AG09319 (cell line): ENCODE measurements around the gene ZC3H8.

ENCODE experiments used
- DNase-seq: peaks from one replicate; pipeline ENCODE4 v3.0.0-alpha.2; 2010; ENCODE audit warnings: low read depth; ENCODE audit errors: extremely low read depth
- TF ChIP-seq, protein P1 (sequence below): IDR thresholded peaks from 2 replicates; pipeline ENCODE4 v1.5.1; 2011; ENCODE audit warnings: low read depth, mild to moderate bottlenecking, inconsistent platforms, low read length, moderate library complexity

ZC3H8 gene

DNA sequence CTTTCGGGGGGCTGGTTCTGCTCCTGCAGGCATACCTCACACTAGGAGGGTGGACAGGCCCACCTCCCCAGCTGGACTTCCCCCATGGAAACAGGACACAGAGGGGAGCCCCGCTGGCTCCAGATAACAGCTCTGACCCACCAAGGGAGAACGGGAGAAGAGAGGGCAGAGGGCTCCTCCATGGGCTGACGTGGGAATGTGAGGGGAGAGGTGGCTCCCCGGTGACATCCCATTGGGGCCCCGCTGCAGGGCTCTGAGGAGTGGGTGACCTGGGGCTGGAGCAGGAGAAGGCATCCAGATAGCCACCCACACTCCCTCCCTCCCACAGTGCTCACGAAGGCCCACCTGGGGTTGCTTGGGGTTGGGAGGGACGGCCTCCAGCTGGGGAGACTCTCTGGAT is 70.7 kb downstream of the ZC3H8 start:
- DNase-seq, result no peak
- TF ChIP-seq, protein P1, sequence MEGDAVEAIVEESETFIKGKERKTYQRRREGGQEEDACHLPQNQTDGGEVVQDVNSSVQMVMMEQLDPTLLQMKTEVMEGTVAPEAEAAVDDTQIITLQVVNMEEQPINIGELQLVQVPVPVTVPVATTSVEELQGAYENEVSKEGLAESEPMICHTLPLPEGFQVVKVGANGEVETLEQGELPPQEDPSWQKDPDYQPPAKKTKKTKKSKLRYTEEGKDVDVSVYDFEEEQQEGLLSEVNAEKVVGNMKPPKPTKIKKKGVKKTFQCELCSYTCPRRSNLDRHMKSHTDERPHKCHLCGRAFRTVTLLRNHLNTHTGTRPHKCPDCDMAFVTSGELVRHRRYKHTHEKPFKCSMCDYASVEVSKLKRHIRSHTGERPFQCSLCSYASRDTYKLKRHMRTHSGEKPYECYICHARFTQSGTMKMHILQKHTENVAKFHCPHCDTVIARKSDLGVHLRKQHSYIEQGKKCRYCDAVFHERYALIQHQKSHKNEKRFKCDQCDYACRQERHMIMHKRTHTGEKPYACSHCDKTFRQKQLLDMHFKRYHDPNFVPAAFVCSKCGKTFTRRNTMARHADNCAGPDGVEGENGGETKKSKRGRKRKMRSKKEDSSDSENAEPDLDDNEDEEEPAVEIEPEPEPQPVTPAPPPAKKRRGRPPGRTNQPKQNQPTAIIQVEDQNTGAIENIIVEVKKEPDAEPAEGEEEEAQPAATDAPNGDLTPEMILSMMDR, result no peak

DNA sequence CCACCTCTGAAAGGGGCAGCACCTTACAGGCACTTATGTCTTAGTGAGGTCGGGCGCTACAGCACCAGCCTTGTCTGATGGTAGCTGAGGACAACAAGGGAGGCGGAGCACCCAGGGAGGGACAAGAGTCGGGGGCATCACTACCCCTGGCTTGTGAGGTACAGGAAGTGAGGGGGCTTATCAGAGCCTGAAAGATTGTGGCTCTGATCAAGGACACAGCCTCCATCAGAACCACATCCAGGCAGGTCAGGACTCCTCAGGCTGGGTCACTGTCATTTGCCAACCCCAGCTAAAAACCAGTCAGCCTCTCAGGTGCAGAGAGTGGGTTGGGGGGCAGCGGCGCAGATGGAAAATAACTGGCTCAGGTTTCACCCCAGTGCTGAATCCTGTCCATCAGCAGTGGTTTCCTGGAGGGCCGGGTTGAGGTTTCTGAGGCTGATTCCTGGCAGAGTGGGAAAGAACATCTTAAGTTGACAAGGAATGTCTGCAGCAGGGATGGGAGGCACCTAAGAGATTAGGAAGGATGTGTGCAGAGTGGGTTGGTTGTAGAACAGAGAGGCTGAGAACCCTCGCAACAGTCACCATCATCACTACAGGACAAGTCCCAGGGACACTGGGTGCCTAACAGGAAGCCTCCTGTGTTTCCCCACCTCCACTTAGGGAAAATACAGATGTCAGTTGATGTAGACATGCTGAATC is 71.4 kb downstream of the ZC3H8 start:
- TF ChIP-seq, protein P1, result no peak
- no peak for DNase-seq

DNA sequence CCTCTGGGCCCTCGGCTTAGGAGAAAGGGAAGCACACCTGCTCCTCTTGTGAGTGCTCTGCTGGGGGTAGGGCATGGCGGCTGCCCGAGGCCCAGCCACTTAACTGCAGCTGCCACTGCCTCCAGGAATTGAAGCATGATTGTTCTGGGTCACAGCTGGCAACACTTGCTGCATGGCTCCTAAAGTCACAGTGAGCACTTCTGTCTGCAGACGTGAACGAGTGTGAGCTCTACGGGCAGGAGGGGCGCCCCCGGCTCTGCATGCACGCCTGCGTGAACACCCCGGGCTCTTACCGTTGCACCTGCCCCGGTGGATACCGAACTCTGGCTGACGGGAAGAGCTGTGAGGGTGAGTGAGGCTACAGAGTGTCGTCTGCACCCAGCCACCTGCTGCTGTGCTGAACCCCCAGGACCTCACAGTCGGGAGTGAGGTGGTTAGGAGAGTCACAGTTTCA is 72.2 kb downstream of the ZC3H8 start:
- DNase-seq, result no peak
- TF ChIP-seq, protein P1, result no peak

DNA sequence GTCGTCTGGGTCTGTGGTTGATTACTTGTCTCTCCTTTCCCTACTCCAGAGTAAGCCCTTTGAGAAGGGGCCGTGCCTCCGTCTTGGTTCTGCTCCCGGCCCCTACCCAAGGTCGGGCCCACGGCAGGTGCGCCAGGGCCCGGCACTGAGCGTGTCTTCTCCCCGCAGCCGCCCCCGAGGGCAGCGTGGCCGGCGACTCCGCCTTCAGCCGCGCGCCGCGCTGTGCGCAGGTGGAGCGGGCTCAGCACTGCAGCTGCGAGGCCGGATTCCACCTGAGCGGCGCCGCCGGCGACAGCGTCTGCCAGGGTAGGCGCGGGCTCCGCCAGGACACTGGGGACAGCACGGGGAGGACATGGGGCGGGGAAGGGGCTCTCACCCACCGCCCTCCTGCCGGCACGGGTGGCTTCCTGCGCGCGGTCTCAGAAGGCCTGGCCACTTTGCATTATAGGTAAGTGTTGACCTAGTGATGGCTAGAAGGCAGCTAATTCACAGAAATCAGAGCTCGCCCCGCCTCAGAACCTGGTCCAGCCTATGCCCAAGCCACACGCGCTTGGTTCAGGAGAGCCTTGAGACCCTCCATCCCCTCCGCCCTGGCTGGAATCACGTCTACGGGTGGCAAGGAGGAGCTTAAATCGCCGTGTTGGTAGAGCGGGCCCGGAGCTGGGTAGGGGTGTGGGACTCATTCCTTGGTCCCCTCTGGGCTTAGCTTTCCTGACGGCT is 73.1 kb downstream of the ZC3H8 start:
- TF ChIP-seq, protein P1, result no peak
- no peak for DNase-seq

DNA sequence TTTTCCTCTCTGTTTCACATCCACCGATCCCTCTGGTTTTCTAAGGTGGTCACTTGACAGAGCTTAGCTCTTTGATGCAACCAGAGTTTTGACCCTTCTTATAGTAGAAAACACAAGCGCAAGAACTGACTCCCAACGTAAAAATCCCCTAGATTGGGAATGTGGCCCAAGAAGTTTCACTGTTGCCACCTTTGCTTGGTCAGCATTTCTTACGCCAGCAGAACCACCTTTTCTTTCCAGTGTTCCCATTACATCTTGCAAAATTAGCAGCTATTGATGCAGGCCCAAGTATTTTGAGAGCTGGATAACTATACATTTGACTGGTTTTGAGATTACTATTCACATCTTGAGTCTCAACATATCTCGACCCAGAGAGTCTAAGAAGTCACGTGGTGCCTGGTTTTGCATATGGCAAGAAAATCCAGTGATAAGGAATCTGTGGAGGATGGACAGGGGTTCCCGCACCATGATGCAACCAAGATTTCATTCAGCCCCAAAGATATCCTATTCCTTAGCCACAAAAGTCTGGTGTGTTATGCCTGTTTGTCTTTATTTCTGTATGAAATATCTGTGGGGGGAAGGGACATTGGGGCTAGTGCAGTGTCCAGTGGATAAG is 78.8 kb downstream of the ZC3H8 start:
- no peak for DNase-seq
- TF ChIP-seq, protein P1, result no peak

DNA sequence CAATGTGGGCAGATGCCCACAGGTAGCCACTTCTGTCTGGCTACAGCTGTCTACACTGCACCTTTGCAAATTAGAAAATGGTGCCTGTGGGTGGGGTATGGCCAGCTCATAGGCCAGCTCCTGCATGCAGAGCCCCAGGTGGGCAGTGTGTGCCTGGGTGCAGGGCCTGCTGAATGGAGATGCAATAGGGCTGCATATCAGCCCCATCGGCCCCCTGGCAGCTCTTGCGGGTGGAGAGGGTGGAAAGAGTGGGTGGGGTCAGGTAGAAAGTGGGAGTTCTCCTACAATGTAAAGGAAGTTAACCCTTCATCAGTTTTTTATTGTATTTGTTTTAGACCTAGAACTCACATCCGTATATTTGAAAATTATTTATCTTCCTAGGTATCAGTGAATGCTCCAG is 79.5 kb downstream of the ZC3H8 start:
- DNase-seq, result no peak

More for the DNA sequence above, 79.5 kb downstream of the ZC3H8 start:
- TF ChIP-seq, protein P1, result no peak
